ENCODE data around the gene PLLP. TPM values are rescaled to one million over a fixed set of nuclear protein-coding genes. Genes with fewer than 3 reads are reported as not detected.

Gene PLLP
- total and polyA plus RNA-seq, 9 of the 15 experiments (the other 6 are each of a cell fraction or from before 2014, with no cell fraction given), result 0.09 to 0.96 (median 0.27) TPM

DNA sequence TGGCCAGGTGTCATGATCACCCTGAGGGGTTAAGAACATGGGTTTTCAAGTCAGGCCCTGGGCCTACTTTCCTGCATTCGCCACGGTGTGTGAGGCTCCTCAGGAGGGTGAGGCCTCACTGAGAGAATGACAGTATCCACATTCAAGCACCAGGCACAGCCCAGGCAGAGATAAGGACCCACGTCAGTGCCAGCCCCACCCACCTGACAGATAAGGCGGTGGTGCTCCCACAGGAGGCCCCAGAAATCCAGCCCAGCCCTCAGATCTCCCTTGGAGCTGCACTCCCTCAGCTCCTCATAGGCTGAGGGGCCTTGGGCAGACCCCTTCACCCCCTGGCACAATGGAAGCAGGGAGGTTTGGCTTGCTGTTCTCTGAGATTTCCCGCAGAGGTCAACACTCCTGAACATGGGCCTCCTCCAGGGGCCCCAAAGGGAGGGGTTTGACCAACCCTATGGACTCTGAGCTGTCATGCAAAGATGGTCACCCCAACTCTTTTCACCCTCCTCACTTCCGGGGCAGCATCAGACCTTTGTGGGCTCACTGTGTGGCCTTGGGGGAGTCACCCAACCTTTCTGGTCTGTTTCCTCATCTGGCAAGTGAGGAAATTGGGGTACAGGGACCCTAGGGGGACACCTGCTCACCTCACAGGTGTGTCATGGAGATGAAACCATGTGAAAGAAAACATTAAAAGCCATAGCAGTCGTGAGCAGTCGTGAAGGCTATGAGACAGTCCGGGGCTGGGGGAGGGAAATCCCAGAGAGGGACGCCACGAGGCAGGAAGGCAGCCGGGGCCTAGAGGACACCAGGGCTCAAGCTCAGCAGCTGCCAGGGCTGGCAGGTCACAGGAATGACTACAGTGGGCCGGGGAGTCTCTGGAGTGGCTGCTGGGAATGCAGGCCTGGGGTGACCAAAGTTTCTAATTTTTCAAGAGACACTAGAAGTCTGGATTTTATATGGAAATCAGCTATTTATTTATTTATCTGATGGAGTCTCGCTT lies 15.4 kb downstream of the PLLP start (continued):
- TF ChIP-seq HDAC1 (IDR thresholded peaks at IDR 0.05), result peak in 1 of 2 experiments; percentile 28; a peak in 1 of 4 replicates
- no peak for TF ChIP-seq YBX1 (IDR thresholded peaks at IDR 0.05)
- TF ChIP-seq POLR2AphosphoS2 (IDR thresholded peaks at IDR 0.05; ENCODE audit: low read length), result no peak
- no peak for TF ChIP-seq SAFB2 (IDR thresholded peaks at IDR 0.05; ENCODE audit: borderline replicate concordance, low read depth, low read length, severe bottlenecking)
- TF ChIP-seq, protein P1, sequence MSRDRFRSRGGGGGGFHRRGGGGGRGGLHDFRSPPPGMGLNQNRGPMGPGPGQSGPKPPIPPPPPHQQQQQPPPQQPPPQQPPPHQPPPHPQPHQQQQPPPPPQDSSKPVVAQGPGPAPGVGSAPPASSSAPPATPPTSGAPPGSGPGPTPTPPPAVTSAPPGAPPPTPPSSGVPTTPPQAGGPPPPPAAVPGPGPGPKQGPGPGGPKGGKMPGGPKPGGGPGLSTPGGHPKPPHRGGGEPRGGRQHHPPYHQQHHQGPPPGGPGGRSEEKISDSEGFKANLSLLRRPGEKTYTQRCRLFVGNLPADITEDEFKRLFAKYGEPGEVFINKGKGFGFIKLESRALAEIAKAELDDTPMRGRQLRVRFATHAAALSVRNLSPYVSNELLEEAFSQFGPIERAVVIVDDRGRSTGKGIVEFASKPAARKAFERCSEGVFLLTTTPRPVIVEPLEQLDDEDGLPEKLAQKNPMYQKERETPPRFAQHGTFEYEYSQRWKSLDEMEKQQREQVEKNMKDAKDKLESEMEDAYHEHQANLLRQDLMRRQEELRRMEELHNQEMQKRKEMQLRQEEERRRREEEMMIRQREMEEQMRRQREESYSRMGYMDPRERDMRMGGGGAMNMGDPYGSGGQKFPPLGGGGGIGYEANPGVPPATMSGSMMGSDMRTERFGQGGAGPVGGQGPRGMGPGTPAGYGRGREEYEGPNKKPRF (IDR thresholded peaks at IDR 0.05; ENCODE audit: low read depth, low read length), result no peak
- TF ChIP-seq, protein P2, sequence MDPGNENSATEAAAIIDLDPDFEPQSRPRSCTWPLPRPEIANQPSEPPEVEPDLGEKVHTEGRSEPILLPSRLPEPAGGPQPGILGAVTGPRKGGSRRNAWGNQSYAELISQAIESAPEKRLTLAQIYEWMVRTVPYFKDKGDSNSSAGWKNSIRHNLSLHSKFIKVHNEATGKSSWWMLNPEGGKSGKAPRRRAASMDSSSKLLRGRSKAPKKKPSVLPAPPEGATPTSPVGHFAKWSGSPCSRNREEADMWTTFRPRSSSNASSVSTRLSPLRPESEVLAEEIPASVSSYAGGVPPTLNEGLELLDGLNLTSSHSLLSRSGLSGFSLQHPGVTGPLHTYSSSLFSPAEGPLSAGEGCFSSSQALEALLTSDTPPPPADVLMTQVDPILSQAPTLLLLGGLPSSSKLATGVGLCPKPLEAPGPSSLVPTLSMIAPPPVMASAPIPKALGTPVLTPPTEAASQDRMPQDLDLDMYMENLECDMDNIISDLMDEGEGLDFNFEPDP (CRISPR knock-in tag; IDR thresholded peaks at IDR 0.05), result no peak
- no peak for TF ChIP-seq MAFG (tag; conservative IDR thresholded peaks at IDR 0.05)
- TF ChIP-seq, protein P3, sequence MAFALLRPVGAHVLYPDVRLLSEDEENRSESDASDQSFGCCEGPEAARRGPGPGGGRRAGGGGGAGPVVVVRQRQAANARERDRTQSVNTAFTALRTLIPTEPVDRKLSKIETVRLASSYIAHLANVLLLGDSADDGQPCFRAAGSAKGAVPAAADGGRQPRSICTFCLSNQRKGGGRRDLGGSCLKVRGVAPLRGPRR (CRISPR knock-in tag; IDR thresholded peaks at IDR 0.05), result no peak
- TF ChIP-seq, protein P4, sequence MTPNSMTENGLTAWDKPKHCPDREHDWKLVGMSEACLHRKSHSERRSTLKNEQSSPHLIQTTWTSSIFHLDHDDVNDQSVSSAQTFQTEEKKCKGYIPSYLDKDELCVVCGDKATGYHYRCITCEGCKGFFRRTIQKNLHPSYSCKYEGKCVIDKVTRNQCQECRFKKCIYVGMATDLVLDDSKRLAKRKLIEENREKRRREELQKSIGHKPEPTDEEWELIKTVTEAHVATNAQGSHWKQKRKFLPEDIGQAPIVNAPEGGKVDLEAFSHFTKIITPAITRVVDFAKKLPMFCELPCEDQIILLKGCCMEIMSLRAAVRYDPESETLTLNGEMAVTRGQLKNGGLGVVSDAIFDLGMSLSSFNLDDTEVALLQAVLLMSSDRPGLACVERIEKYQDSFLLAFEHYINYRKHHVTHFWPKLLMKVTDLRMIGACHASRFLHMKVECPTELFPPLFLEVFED (CRISPR knock-in tag; conservative IDR thresholded peaks at IDR 0.05), result no peak
- TF ChIP-seq, protein P5, sequence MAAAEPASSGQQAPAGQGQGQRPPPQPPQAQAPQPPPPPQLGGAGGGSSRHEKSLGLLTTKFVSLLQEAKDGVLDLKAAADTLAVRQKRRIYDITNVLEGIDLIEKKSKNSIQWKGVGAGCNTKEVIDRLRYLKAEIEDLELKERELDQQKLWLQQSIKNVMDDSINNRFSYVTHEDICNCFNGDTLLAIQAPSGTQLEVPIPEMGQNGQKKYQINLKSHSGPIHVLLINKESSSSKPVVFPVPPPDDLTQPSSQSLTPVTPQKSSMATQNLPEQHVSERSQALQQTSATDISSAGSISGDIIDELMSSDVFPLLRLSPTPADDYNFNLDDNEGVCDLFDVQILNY (CRISPR knock-in tag; IDR thresholded peaks at IDR 0.05), result no peak
- no peak for TF ChIP-seq ZNF696 (CRISPR knock-in tag; conservative IDR thresholded peaks at IDR 0.05)
- TF ChIP-seq FOXM1 (IDR thresholded peaks at IDR 0.05; ENCODE audit: low read depth), result no peak
- no peak for TF ChIP-seq FOXM1 (CRISPR knock-in tag; IDR thresholded peaks at IDR 0.05; ENCODE audit: low read depth)
- no peak for TF ChIP-seq FOXK2 (conservative IDR thresholded peaks at IDR 0.05 in 1 of 2, IDR thresholded peaks at IDR 0.05 in 1 of 2; ENCODE audit: low read depth in 2 of 2)
- TF ChIP-seq, protein P6, sequence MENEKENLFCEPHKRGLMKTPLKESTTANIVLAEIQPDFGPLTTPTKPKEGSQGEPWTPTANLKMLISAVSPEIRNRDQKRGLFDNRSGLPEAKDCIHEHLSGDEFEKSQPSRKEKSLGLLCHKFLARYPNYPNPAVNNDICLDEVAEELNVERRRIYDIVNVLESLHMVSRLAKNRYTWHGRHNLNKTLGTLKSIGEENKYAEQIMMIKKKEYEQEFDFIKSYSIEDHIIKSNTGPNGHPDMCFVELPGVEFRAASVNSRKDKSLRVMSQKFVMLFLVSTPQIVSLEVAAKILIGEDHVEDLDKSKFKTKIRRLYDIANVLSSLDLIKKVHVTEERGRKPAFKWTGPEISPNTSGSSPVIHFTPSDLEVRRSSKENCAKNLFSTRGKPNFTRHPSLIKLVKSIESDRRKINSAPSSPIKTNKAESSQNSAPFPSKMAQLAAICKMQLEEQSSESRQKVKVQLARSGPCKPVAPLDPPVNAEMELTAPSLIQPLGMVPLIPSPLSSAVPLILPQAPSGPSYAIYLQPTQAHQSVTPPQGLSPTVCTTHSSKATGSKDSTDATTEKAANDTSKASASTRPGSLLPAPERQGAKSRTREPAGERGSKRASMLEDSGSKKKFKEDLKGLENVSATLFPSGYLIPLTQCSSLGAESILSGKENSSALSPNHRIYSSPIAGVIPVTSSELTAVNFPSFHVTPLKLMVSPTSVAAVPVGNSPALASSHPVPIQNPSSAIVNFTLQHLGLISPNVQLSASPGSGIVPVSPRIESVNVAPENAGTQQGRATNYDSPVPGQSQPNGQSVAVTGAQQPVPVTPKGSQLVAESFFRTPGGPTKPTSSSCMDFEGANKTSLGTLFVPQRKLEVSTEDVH (IDR thresholded peaks at IDR 0.05; ENCODE audit: low read depth, partially characterized antibody), result no peak
- no peak for TF ChIP-seq RBM39 (optimal IDR thresholded peaks at IDR 0.05; ENCODE audit: low read depth, low read length)

All from K562 (cell line).